GM21423 (cell line): ENCODE measurements around the gene PLOD2.
"Not testable (repeated sequence)": the region's sequence is repeated elsewhere in the genome, so short reads cannot be mapped to it uniquely, and the experiment has no call there.

Experiments used
- ATAC-seq: cut with Tn5 transposase; IDR thresholded peaks from one replicate; pipeline ENCODE4 v1.9.1; 2021; ENCODE audit warnings: mild to moderate bottlenecking, moderate library complexity; ENCODE audit not compliant: unreplicated experiment

Gene PLOD2

GRCh38 chr3:146142757-146143156 lies 18.2 kb downstream of the PLOD2 start:
- ATAC-seq, result no peak

GRCh38 chr3:146139586-146140110 lies 21.3 kb downstream of the PLOD2 start:
- ATAC-seq, result no peak

GRCh38 chr3:146138902-146139301 lies 22.1 kb downstream of the PLOD2 start:
- ATAC-seq, result no peak

GRCh38 chr3:146136647-146137046 lies 24.3 kb downstream of the PLOD2 start:
- no peak for ATAC-seq

- ATAC-seq, result no peak
Observed at GRCh38 chr3:146134348-146135117, 26.5 kb downstream of the PLOD2 start.

- ATAC-seq, result no peak
Observed at GRCh38 chr3:146133441-146133840, 27.5 kb downstream of the PLOD2 start.

- no peak for ATAC-seq
Observed at GRCh38 chr3:146131616-146132410, 29.2 kb downstream of the PLOD2 start.

- no peak for ATAC-seq
Observed at GRCh38 chr3:146130881-146131371, 30.1 kb downstream of the PLOD2 start.

- ATAC-seq, result no peak
Observed at GRCh38 chr3:146129750-146130149, 31.2 kb downstream of the PLOD2 start.

- no peak for ATAC-seq
Observed at GRCh38 chr3:146128939-146129338, 32.0 kb downstream of the PLOD2 start.

- no peak for ATAC-seq
Observed at GRCh38 chr3:146128179-146128578, 32.8 kb downstream of the PLOD2 start.

- no peak for ATAC-seq
Observed at GRCh38 chr3:146125951-146126350, 35.0 kb downstream of the PLOD2 start.

- ATAC-seq, result no peak
Observed at GRCh38 chr3:146124126-146124801, 36.7 kb downstream of the PLOD2 start.

- ATAC-seq, result no peak
Observed at GRCh38 chr3:146117406-146118285, 43.3 kb downstream of the PLOD2 start.

- ATAC-seq, result no peak
Observed at GRCh38 chr3:146115619-146116018, 45.4 kb downstream of the PLOD2 start.

GRCh38 chr3:146113804-146114203 lies 47.2 kb downstream of the PLOD2 start:
- ATAC-seq, result not testable (repeated sequence)

GRCh38 chr3:146111337-146111736 lies 49.6 kb downstream of the PLOD2 start:
- no peak for ATAC-seq

GRCh38 chr3:146110161-146110560 lies 50.8 kb downstream of the PLOD2 start:
- ATAC-seq, result no peak

- no peak for ATAC-seq
Observed at GRCh38 chr3:146106986-146107385, 54.0 kb downstream of the PLOD2 start.

- no peak for ATAC-seq
Observed at GRCh38 chr3:146104068-146104467, 56.9 kb downstream of the PLOD2 start.
